ENCODE measurements around the gene LRG1.

GRCh38 chr19:4534836-4535658 lies 4.8 kb downstream of the LRG1 start, which contains the start of gene PLIN5:
- TF ChIP-seq, protein P1, sequence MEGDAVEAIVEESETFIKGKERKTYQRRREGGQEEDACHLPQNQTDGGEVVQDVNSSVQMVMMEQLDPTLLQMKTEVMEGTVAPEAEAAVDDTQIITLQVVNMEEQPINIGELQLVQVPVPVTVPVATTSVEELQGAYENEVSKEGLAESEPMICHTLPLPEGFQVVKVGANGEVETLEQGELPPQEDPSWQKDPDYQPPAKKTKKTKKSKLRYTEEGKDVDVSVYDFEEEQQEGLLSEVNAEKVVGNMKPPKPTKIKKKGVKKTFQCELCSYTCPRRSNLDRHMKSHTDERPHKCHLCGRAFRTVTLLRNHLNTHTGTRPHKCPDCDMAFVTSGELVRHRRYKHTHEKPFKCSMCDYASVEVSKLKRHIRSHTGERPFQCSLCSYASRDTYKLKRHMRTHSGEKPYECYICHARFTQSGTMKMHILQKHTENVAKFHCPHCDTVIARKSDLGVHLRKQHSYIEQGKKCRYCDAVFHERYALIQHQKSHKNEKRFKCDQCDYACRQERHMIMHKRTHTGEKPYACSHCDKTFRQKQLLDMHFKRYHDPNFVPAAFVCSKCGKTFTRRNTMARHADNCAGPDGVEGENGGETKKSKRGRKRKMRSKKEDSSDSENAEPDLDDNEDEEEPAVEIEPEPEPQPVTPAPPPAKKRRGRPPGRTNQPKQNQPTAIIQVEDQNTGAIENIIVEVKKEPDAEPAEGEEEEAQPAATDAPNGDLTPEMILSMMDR (conservative IDR thresholded peaks at IDR 0.05; ENCODE audit: low read depth in 2 of 2) = no peak
- TF ChIP-seq, protein P2, sequence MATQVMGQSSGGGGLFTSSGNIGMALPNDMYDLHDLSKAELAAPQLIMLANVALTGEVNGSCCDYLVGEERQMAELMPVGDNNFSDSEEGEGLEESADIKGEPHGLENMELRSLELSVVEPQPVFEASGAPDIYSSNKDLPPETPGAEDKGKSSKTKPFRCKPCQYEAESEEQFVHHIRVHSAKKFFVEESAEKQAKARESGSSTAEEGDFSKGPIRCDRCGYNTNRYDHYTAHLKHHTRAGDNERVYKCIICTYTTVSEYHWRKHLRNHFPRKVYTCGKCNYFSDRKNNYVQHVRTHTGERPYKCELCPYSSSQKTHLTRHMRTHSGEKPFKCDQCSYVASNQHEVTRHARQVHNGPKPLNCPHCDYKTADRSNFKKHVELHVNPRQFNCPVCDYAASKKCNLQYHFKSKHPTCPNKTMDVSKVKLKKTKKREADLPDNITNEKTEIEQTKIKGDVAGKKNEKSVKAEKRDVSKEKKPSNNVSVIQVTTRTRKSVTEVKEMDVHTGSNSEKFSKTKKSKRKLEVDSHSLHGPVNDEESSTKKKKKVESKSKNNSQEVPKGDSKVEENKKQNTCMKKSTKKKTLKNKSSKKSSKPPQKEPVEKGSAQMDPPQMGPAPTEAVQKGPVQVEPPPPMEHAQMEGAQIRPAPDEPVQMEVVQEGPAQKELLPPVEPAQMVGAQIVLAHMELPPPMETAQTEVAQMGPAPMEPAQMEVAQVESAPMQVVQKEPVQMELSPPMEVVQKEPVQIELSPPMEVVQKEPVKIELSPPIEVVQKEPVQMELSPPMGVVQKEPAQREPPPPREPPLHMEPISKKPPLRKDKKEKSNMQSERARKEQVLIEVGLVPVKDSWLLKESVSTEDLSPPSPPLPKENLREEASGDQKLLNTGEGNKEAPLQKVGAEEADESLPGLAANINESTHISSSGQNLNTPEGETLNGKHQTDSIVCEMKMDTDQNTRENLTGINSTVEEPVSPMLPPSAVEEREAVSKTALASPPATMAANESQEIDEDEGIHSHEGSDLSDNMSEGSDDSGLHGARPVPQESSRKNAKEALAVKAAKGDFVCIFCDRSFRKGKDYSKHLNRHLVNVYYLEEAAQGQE (IDR thresholded peaks at IDR 0.05; ENCODE audit: unreplicated experiment) = no peak
- peak; percentile 53; the same call in 1 of the 2 replicates for TF ChIP-seq POLR2AphosphoS5 (IDR thresholded peaks at IDR 0.05; ENCODE audit: low read depth)

Data from GM23338 (cell line).